Measurements from ENCODE around the gene ADNP2. TPM values are rescaled to one million over a fixed set of nuclear protein-coding genes. Genes with fewer than 3 reads are reported as not detected.

ADNP2 gene
- total RNA-seq, 1 donor from 2014 or later: 19.2 TPM

GRCh38 chr18:80168982-80169381 is 59.9 kb downstream of the ADNP2 start:
- Mint-ChIP-seq H3K9me3 (ENCODE audit: unreplicated experiment) (peaks cover 7% of the 10 kb centered on the region), H3K4me3 (ENCODE audit: unreplicated experiment) (no peak overlapping the region), H3K27me3 (ENCODE audit: unreplicated experiment) (no peaks in the 10 kb centered on the region), H3K27ac (ENCODE audit: unreplicated experiment) (no peak overlapping the region), H3K36me3 (ENCODE audit: unreplicated experiment) (peaks cover 5% of the 10 kb centered on the region), H3K4me1 (ENCODE audit: unreplicated experiment) (peaks cover 35% of the 10 kb centered on the region)
- no peak for DNase-seq (ENCODE audit: extremely low spot score, unreplicated experiment)
- no peak for TF ChIP-seq CTCF (IDR thresholded peaks at IDR 0.05)

GRCh38 chr18:80169607-80170006 is 60.5 kb downstream of the ADNP2 start:
- H3K4me3 Mint-ChIP-seq (ENCODE audit: unreplicated experiment): no peak overlapping the region
- TF ChIP-seq CTCF (IDR thresholded peaks at IDR 0.05): no peak
- H3K27ac Mint-ChIP-seq (ENCODE audit: unreplicated experiment): no peak overlapping the region
- H3K36me3 Mint-ChIP-seq (ENCODE audit: unreplicated experiment): peaks cover under 1% of the 10 kb centered on the region
- peaks cover 38% of the 10 kb centered on the region for H3K4me1 Mint-ChIP-seq (ENCODE audit: unreplicated experiment)
- H3K27me3 Mint-ChIP-seq (ENCODE audit: unreplicated experiment): no peaks in the 10 kb centered on the region
- H3K9me3 Mint-ChIP-seq (ENCODE audit: unreplicated experiment): peaks cover 2% of the 10 kb centered on the region
- DNase-seq (ENCODE audit: extremely low spot score, unreplicated experiment): no peak

- Mint-ChIP-seq H3K4me1 (ENCODE audit: unreplicated experiment) (peaks cover 46% of the 10 kb centered on the region), H3K36me3 (ENCODE audit: unreplicated experiment) (no peaks in the 10 kb centered on the region), H3K4me3 (ENCODE audit: unreplicated experiment) (no peak overlapping the region), H3K27ac (ENCODE audit: unreplicated experiment) (no peak overlapping the region), H3K27me3 (ENCODE audit: unreplicated experiment) (no peaks in the 10 kb centered on the region), H3K9me3 (ENCODE audit: unreplicated experiment) (no peaks in the 10 kb centered on the region)
- DNase-seq (ENCODE audit: extremely low spot score, unreplicated experiment): no peak
- TF ChIP-seq CTCF (IDR thresholded peaks at IDR 0.05): no peak
Observed at GRCh38 chr18:80170395-80171053, 61.5 kb downstream of the ADNP2 start.

- TF ChIP-seq CTCF (IDR thresholded peaks at IDR 0.05): peak; percentile 83
- H3K4me1 Mint-ChIP-seq (ENCODE audit: unreplicated experiment): peaks cover 53% of the 10 kb centered on the region
- H3K36me3 Mint-ChIP-seq (ENCODE audit: unreplicated experiment): no peaks in the 10 kb centered on the region
- no peaks in the 10 kb centered on the region for H3K9me3 Mint-ChIP-seq (ENCODE audit: unreplicated experiment)
- H3K27ac Mint-ChIP-seq (ENCODE audit: unreplicated experiment): no peak overlapping the region
- DNase-seq (ENCODE audit: extremely low spot score, unreplicated experiment): no peak
- no peak overlapping the region for H3K4me3 Mint-ChIP-seq (ENCODE audit: unreplicated experiment)
- no peaks in the 10 kb centered on the region for H3K27me3 Mint-ChIP-seq (ENCODE audit: unreplicated experiment)
Observed at GRCh38 chr18:80171054-80171872, 62.2 kb downstream of the ADNP2 start.

- TF ChIP-seq CTCF (IDR thresholded peaks at IDR 0.05): no peak
- no peaks in the 10 kb centered on the region for H3K36me3 Mint-ChIP-seq (ENCODE audit: unreplicated experiment)
- H3K4me1 Mint-ChIP-seq (ENCODE audit: unreplicated experiment): peaks cover 60% of the 10 kb centered on the region
- H3K4me3 Mint-ChIP-seq (ENCODE audit: unreplicated experiment): no peak overlapping the region
- no peaks in the 10 kb centered on the region for H3K27me3 Mint-ChIP-seq (ENCODE audit: unreplicated experiment)
- no peak overlapping the region for H3K27ac Mint-ChIP-seq (ENCODE audit: unreplicated experiment)
- no peak for DNase-seq (ENCODE audit: extremely low spot score, unreplicated experiment)
- H3K9me3 Mint-ChIP-seq (ENCODE audit: unreplicated experiment): no peaks in the 10 kb centered on the region
Observed at GRCh38 chr18:80172056-80172455, 63.0 kb downstream of the ADNP2 start.

All from osteocyte (in vitro differentiated cells).